Uterus (tissue), 4 donors: ENCODE data around the gene CES5A. TPM values are rescaled to one million over a fixed set of nuclear protein-coding genes. Genes with fewer than 3 reads are reported as not detected.
A peak's percentile ranks its signal among the peaks of the same experiment; 100 is the strongest.
"Not testable (repeated sequence)": the region's sequence is repeated elsewhere in the genome, so short reads cannot be mapped to it uniquely, and the experiment has no call there.

Experiments used
- DNase-seq, 2 donors: peaks; one replicate each; pipeline ENCODE4 v3.0.0-alpha.2; 2019 to 2020
- H3K27ac ChIP-seq, 2 donors: fragments of 200-600 bp; sonication (generic); 1 replicate in 1 of 2; 2 replicates in 1 of 2; pipeline ENCODE4 v1.5.1; 2016 to 2018
- H3K27me3 ChIP-seq, 2 donors: fragments of 200-600 bp; sonication (generic); one replicate each; pipeline ENCODE4 v1.5.1; 2018 to 2019; ENCODE audit warnings: control low read depth in 1 of 2
- H3K36me3 ChIP-seq, 2 donors: fragments of 200-600 bp; sonication (generic); one replicate each; pipeline ENCODE4 v1.5.1; 2019; ENCODE audit warnings: control low read depth in 1 of 2
- H3K4me1 ChIP-seq, 2 donors: fragments of 200-600 bp; sonication (generic); one replicate each; pipeline ENCODE4 v1.5.1; 2018 to 2019; ENCODE audit warnings: control low read depth in 1 of 2
- H3K4me3 ChIP-seq, 2 donors: fragments of 200-600 bp; sonication (generic); 1 replicate in 1 of 2; 2 replicates in 1 of 2; pipeline ENCODE4 v1.5.1; 2018 to 2019; ENCODE audit warnings: mild to moderate bottlenecking in 1 of 2
- H3K9me3 ChIP-seq, 2 donors: fragments of 200-600 bp; sonication (generic); one replicate each; pipeline ENCODE4 v1.5.1; 2019; ENCODE audit warnings: control low read depth in 1 of 2
- CTCF ChIP-seq, 4 experiments: fragments of 200-600 bp in 2 of 4; fragments of 450-650 bp in 2 of 4; sonication (generic) in 2 of 4; IDR thresholded peaks; one replicate each; pipeline ENCODE4 v1.5.1; 2016 to 2019; ENCODE audit warnings: antibody characterized with exemption in 4 of 4, mild to moderate bottlenecking in 2 of 4, moderate library complexity in 1 of 4
- POLR2A ChIP-seq, 2 donors: fragments of 450-650 bp; IDR thresholded peaks; one replicate each; pipeline ENCODE4 v1.6.1; 2016; ENCODE audit warnings: antibody characterized with exemption in 2 of 2, mild to moderate bottlenecking in 1 of 2, moderate library complexity in 1 of 2
- intact Hi-C: fragments of 100-400 bp; cut with DNase I; formaldehyde crosslinking; loops from one replicate; pipeline ENCODE4 v1.15.1; 2023; ENCODE audit warnings: low total_unique reads
- total RNA-seq, 4 donors: library from RNA; depleted of rRNA in 3 of 4; stranded (reverse); fragments of >200 nt in 3 of 4; gene quantifications; one replicate each; pipeline versions ENCODE4 v1.1.0 to v1.2.4, GENCODE V29; 2014 to 2023
- donor health status: DM: yes; HTN: yes; CAD: no.

Gene CES5A
- total RNA-seq, 4 donors from 2014 or later = not detected

GRCh38 chr16:55832773-55833691, 42.1 kb downstream of the CES5A start, which contains the start of gene CES1:
Gene CES1 (minus strand): TSS chr16:55833096. CDS start chr16:55833055, 41 bp downstream.
- H3K4me3 ChIP-seq = no peak within 1 kb of the TSS
- intact Hi-C loops = no loop called here
- no peak within 1 kb of the TSS for H3K27ac ChIP-seq
- H3K4me1 ChIP-seq = no peaks in the 10 kb centered on the region
- peak in 1 of 2 donors; percentile 39 for DNase-seq
- H3K9me3 ChIP-seq = no peaks in the 10 kb centered on the region
- no peaks in the 10 kb centered on the region for H3K36me3 ChIP-seq
- no peaks in the 10 kb centered on the region for H3K27me3 ChIP-seq
- TF ChIP-seq CTCF (IDR thresholded peaks at IDR 0.05) = no peak
- TF ChIP-seq POLR2A (IDR thresholded peaks at IDR 0.05) = no peak

- no peak for DNase-seq
- H3K4me3 ChIP-seq = no peak overlapping the region
- H3K9me3 ChIP-seq = no peaks in the 10 kb centered on the region
- H3K27me3 ChIP-seq = no peaks in the 10 kb centered on the region
- H3K4me1 ChIP-seq = no peaks in the 10 kb centered on the region
- H3K36me3 ChIP-seq = no peaks in the 10 kb centered on the region
- intact Hi-C loops = no loop called here
- TF ChIP-seq POLR2A (IDR thresholded peaks at IDR 0.05) (no peak), CTCF (IDR thresholded peaks at IDR 0.05) (no peak)
- no peak overlapping the region for H3K27ac ChIP-seq
Measured at GRCh38 chr16:55832425-55832772, 42.8 kb downstream of the CES5A start.

GRCh38 chr16:55830658-55831294, 44.4 kb downstream of the CES5A start:
- TF ChIP-seq CTCF (IDR thresholded peaks at IDR 0.05) = no peak
- no peak for TF ChIP-seq POLR2A (IDR thresholded peaks at IDR 0.05)
- intact Hi-C loops = no loop called here
- Histone ChIP-seq H3K4me1 (no peaks in the 10 kb centered on the region), H3K9me3 (no peaks in the 10 kb centered on the region), H3K4me3 (no peak overlapping the region), H3K27ac (no peak overlapping the region), H3K36me3 (no peaks in the 10 kb centered on the region), H3K27me3 (no peaks in the 10 kb centered on the region)
- DNase-seq = no peak

- H3K27ac ChIP-seq, H3K36me3 ChIP-seq, H3K4me3 ChIP-seq, DNase-seq, H3K9me3 ChIP-seq, H3K27me3 ChIP-seq, H3K4me1 ChIP-seq, intact Hi-C loops: not testable (repeated sequence)
Measured at GRCh38 chr16:55829232-55829631, 45.9 kb downstream of the CES5A start.

- DNase-seq = no peak
- H3K27ac ChIP-seq = no peak overlapping the region
- no peaks in the 10 kb centered on the region for H3K4me1 ChIP-seq
- intact Hi-C loops = no loop called here
- no peak overlapping the region for H3K4me3 ChIP-seq
- no peak for TF ChIP-seq CTCF (IDR thresholded peaks at IDR 0.05)
- TF ChIP-seq POLR2A (IDR thresholded peaks at IDR 0.05) = no peak
- no peaks in the 10 kb centered on the region for H3K9me3 ChIP-seq
- H3K36me3 ChIP-seq = no peaks in the 10 kb centered on the region
- H3K27me3 ChIP-seq = no peaks in the 10 kb centered on the region
Measured at GRCh38 chr16:55828680-55829079, 46.5 kb downstream of the CES5A start.
